HepG2 (cell line): Measurements from ENCODE around the gene PGP. TPM values are rescaled to one million over a fixed set of nuclear protein-coding genes. Genes with fewer than 3 reads are reported as not detected.
A peak's percentile ranks its signal among the peaks of the same experiment; 100 is the strongest.

ENCODE experiments used
- ERF ChIP-seq: IDR thresholded peaks from 2 replicates; pipeline ENCODE4 v1.6.1; 2018; ENCODE audit warnings: missing biosample characterization, missing genetic modification reagents
- FOXA1 ChIP-seq, 2 experiments: fragments of 450-650 bp in 1 of 2; sonication (generic) in 1 of 2; formaldehyde crosslinking in 1 of 2; IDR thresholded peaks; 2 replicates each; pipeline versions ENCODE4 v1.4.0 to v1.6.1; 2016 to 2020; ENCODE audit warnings: missing genetic modification reagents in 1 of 2
- GABPB1 ChIP-seq: IDR thresholded peaks from 2 replicates; pipeline ENCODE4 v1.6.1; 2016; ENCODE audit warnings: mild to moderate bottlenecking, missing genetic modification reagents, moderate library complexity, missing compliant biosample characterization
- HMGA1 ChIP-seq: sonication (generic); formaldehyde crosslinking; conservative IDR thresholded peaks from 2 replicates; pipeline ENCODE4 v1.4.0; 2020; ENCODE audit warnings: missing genetic modification reagents
- MED8 ChIP-seq: sonication (generic); formaldehyde crosslinking; IDR thresholded peaks from 2 replicates; pipeline ENCODE4 v1.8.1; 2023; ENCODE audit warnings: mild to moderate bottlenecking, missing genetic modification reagents; ENCODE audit not compliant: insufficient replicate concordance
- NFE2L2 ChIP-seq: fragments of 150-350 bp; IDR thresholded peaks from 2 replicates; pipeline ENCODE4 v1.6.1; 2014; ENCODE audit warnings: low read length
- NFRKB ChIP-seq: fragments of 450-650 bp; IDR thresholded peaks from 2 replicates; pipeline ENCODE4 v1.6.1; 2017
- NFYC ChIP-seq: IDR thresholded peaks from 2 replicates; pipeline ENCODE4 v1.6.1; 2016; ENCODE audit warnings: missing genetic modification reagents, missing compliant biosample characterization
- RXRB ChIP-seq: IDR thresholded peaks from 2 replicates; pipeline ENCODE4 v1.6.1; 2016; ENCODE audit warnings: borderline replicate concordance, missing genetic modification reagents, missing compliant biosample characterization
- ZNF101 ChIP-seq: sonication (generic); formaldehyde crosslinking; IDR thresholded peaks from 2 replicates; pipeline ENCODE4 v1.4.0; 2020; ENCODE audit warnings: mild to moderate bottlenecking, low read depth, missing genetic modification reagents, borderline replicate concordance
- polyA plus RNA-seq, 8 experiments: library from polyadenylated mRNA; depleted of rRNA in 3 of 8; stranded (reverse) in 7 of 8; unstranded in 1 of 8; fragments of >200 nt; fragmentation: Illumina TruSeq in 4 of 8; extraction: Trizol in 4 of 8; gene quantifications; 2 replicates each; pipeline versions ENCODE4 v1.2.1 to v1.2.3, GENCODE V29; 2011 to 2016; ENCODE audit warnings: low read depth in 4 of 8, missing spikeins in 1 of 8, mixed read lengths in 1 of 8; ENCODE audit not compliant: insufficient read depth in 1 of 8
- total RNA-seq, 5 experiments: library from RNA; depleted of rRNA; stranded (reverse); fragments of >200 nt; fragmentation: Illumina TruSeq; extraction: Trizol; gene quantifications; 2 replicates each; pipeline ENCODE4 v1.2.3, GENCODE V29; 2016; ENCODE audit warnings: low read depth in 1 of 5
- TF ChIP-seq, protein P1 (sequence below): sonication (generic); formaldehyde crosslinking; IDR thresholded peaks from 2 replicates; pipeline ENCODE4 v1.8.1; 2023; ENCODE audit warnings: missing genetic modification reagents, inconsistent platforms, borderline replicate concordance
- TF ChIP-seq, protein P2 (sequence below): sonication (generic); formaldehyde crosslinking; IDR thresholded peaks from 2 replicates; pipeline ENCODE4 v1.8.0; 2022; ENCODE audit warnings: mild to moderate bottlenecking, missing genetic modification reagents; ENCODE audit not compliant: insufficient replicate concordance
- TF ChIP-seq, protein P3 (sequence below): sonication (generic); formaldehyde crosslinking; conservative IDR thresholded peaks from 2 replicates; pipeline ENCODE4 v1.4.0; 2020; ENCODE audit warnings: missing genetic modification reagents
- TF ChIP-seq, protein P4 (sequence below): sonication (generic); formaldehyde crosslinking; IDR thresholded peaks from 2 replicates; pipeline ENCODE4 v1.4.0; 2020; ENCODE audit warnings: mild to moderate bottlenecking, missing genetic modification reagents
- TF ChIP-seq, protein P5 (sequence below): sonication (generic); formaldehyde crosslinking; IDR thresholded peaks from 2 replicates; pipeline ENCODE4 v1.5.1; 2020; ENCODE audit warnings: mild to moderate bottlenecking, missing genetic modification reagents, borderline replicate concordance

Gene PGP
- total and polyA plus RNA-seq, 2 of the 13 experiments (the other 11 are each of a cell fraction or from before 2014, with no cell fraction given) = 7.3 to 18.3 TPM

DNA sequence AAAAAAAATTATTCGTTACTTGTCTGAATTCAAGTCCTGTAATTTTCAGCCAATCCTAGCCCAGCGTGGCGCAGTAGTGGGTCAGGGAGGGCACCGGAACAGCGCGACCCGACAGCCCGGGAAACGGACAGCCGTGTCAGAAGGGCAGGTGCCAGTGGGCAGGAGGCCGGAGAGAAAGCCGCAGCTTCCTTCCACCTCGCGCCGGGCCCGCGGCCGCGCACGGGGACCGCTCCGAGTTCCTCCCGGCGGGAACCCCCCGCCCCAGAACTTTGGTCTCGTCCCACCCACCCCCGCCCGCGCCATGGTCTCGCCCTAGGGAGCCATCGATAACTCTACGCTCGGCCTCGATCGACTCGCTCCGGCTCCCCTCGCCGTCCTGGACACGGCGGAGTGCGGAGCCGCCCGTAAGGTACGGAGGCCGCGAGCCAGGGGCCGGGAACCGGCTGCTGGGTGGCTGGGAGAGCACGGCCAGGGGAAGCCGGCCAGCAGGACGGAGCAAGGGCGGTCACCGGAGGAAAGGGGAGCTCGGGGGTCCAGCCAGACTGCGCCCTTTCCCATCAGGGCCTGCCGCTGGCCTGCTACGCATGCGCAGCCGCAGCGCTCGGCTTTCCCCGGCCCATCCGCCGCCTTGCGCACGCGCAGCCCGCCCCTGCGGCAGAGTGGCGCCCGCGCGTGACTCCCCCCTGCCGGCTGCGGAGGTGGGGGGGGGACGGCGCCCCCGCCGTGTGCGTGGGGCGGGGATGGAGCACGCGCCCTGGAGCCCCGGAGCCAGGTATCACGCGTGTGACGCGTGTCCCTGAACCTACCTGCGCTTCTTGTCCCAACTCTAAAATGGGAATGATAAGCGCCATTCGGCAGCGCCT, 9.3 kb downstream of the PGP start, which contains the start of gene MLST8 (continued):
- TF ChIP-seq NFE2L2 = no peak
- no peak; the same call in 1 of the 2 replicates for TF ChIP-seq RXRB
- TF ChIP-seq, protein P1, sequence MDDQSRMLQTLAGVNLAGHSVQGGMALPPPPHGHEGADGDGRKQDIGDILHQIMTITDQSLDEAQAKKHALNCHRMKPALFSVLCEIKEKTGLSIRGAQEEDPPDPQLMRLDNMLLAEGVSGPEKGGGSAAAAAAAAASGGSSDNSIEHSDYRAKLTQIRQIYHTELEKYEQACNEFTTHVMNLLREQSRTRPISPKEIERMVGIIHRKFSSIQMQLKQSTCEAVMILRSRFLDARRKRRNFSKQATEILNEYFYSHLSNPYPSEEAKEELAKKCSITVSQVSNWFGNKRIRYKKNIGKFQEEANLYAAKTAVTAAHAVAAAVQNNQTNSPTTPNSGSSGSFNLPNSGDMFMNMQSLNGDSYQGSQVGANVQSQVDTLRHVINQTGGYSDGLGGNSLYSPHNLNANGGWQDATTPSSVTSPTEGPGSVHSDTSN (CRISPR knock-in tag) = no peak
- no peak for TF ChIP-seq ZNF101 (CRISPR knock-in tag)
- no peak for TF ChIP-seq NFRKB
- TF ChIP-seq, protein P2, sequence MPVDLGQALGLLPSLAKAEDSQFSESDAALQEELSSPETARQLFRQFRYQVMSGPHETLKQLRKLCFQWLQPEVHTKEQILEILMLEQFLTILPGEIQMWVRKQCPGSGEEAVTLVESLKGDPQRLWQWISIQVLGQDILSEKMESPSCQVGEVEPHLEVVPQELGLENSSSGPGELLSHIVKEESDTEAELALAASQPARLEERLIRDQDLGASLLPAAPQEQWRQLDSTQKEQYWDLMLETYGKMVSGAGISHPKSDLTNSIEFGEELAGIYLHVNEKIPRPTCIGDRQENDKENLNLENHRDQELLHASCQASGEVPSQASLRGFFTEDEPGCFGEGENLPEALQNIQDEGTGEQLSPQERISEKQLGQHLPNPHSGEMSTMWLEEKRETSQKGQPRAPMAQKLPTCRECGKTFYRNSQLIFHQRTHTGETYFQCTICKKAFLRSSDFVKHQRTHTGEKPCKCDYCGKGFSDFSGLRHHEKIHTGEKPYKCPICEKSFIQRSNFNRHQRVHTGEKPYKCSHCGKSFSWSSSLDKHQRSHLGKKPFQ (CRISPR knock-in tag) = peak; percentile 49
- TF ChIP-seq, protein P3, sequence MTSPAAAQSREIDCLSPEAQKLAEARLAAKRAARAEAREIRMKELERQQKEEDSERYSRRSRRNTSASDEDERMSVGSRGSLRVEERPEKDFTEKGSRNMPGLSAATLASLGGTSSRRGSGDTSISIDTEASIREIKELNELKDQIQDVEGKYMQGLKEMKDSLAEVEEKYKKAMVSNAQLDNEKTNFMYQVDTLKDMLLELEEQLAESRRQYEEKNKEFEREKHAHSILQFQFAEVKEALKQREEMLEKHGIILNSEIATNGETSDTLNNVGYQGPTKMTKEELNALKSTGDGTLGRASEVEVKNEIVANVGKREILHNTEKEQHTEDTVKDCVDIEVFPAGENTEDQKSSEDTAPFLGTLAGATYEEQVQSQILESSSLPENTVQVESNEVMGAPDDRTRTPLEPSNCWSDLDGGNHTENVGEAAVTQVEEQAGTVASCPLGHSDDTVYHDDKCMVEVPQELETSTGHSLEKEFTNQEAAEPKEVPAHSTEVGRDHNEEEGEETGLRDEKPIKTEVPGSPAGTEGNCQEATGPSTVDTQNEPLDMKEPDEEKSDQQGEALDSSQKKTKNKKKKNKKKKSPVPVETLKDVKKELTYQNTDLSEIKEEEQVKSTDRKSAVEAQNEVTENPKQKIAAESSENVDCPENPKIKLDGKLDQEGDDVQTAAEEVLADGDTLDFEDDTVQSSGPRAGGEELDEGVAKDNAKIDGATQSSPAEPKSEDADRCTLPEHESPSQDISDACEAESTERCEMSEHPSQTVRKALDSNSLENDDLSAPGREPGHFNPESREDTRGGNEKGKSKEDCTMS (CRISPR knock-in tag) = no peak
- TF ChIP-seq ERF (CRISPR knock-in tag) = peak; percentile 78; the same call in 1 of the 2 replicates
- TF ChIP-seq NFYC (CRISPR knock-in tag) = 0 out of 2 replicates have a peak, but pooled peaks have one; percentile 22
- TF ChIP-seq, protein P4, sequence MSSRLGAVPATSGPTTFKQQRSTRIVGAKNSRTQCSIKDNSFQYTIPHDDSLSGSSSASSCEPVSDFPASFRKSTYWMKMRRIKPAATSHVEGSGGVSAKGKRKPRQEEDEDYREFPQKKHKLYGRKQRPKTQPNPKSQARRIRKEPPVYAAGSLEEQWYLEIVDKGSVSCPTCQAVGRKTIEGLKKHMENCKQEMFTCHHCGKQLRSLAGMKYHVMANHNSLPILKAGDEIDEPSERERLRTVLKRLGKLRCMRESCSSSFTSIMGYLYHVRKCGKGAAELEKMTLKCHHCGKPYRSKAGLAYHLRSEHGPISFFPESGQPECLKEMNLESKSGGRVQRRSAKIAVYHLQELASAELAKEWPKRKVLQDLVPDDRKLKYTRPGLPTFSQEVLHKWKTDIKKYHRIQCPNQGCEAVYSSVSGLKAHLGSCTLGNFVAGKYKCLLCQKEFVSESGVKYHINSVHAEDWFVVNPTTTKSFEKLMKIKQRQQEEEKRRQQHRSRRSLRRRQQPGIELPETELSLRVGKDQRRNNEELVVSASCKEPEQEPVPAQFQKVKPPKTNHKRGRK (CRISPR knock-in tag) = no peak
- peak; percentile 85 for TF ChIP-seq GABPB1 (CRISPR knock-in tag)
- peak; percentile 62 for TF ChIP-seq MED8 (CRISPR knock-in tag)
- no peak for TF ChIP-seq HMGA1 (CRISPR knock-in tag)
- TF ChIP-seq FOXA1 (IDR thresholded peaks at IDR 0.05) = no peak
- no peak; the same call in 1 of the 2 replicates for TF ChIP-seq FOXA1 (CRISPR knock-in tag; IDR thresholded peaks at IDR 0.05)
- TF ChIP-seq, protein P5, sequence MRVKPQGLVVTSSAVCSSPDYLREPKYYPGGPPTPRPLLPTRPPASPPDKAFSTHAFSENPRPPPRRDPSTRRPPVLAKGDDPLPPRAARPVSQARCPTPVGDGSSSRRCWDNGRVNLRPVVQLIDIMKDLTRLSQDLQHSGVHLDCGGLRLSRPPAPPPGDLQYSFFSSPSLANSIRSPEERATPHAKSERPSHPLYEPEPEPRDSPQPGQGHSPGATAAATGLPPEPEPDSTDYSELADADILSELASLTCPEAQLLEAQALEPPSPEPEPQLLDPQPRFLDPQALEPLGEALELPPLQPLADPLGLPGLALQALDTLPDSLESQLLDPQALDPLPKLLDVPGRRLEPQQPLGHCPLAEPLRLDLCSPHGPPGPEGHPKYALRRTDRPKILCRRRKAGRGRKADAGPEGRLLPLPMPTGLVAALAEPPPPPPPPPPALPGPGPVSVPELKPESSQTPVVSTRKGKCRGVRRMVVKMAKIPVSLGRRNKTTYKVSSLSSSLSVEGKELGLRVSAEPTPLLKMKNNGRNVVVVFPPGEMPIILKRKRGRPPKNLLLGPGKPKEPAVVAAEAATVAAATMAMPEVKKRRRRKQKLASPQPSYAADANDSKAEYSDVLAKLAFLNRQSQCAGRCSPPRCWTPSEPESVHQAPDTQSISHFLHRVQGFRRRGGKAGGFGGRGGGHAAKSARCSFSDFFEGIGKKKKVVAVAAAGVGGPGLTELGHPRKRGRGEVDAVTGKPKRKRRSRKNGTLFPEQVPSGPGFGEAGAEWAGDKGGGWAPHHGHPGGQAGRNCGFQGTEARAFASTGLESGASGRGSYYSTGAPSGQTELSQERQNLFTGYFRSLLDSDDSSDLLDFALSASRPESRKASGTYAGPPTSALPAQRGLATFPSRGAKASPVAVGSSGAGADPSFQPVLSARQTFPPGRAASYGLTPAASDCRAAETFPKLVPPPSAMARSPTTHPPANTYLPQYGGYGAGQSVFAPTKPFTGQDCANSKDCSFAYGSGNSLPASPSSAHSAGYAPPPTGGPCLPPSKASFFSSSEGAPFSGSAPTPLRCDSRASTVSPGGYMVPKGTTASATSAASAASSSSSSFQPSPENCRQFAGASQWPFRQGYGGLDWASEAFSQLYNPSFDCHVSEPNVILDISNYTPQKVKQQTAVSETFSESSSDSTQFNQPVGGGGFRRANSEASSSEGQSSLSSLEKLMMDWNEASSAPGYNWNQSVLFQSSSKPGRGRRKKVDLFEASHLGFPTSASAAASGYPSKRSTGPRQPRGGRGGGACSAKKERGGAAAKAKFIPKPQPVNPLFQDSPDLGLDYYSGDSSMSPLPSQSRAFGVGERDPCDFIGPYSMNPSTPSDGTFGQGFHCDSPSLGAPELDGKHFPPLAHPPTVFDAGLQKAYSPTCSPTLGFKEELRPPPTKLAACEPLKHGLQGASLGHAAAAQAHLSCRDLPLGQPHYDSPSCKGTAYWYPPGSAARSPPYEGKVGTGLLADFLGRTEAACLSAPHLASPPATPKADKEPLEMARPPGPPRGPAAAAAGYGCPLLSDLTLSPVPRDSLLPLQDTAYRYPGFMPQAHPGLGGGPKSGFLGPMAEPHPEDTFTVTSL = no peak
